ENCODE data around the gene CXCL14.

- TF ChIP-seq CTCF (IDR thresholded peaks at IDR 0.05) (no peak), POLR2A (IDR thresholded peaks at IDR 0.05) (no peak), POLR2AphosphoS5 (IDR thresholded peaks at IDR 0.05) (no peak)
Observed at GRCh38 chr5:135608361-135608760, 29.6 kb upstream of the CXCL14 start.
